Activated naive CD8-positive, alpha-beta T cell treated with anti-CD3 and anti-CD28 coated beads, Interleukin-2, amount 50 U/mL, for 24 hours (primary cell): Measurements from ENCODE around the gene C11orf58.

Source experiments
- ATAC-seq: fragments of 150-1000 bp; cut with Tn5 transposase; one replicate; pipeline ENCODE4 v1.10.0; 2021
- DNase-seq: peaks from one replicate; pipeline ENCODE4 v3.0.0; 2021
- H3K27ac Mint-ChIP-seq: one replicate; pipeline ENCODE4 v1.8.0; 2021; ENCODE audit warnings: mild to moderate bottlenecking, mixed read lengths
- H3K27me3 Mint-ChIP-seq: one replicate; pipeline ENCODE4 v1.8.0; 2021; ENCODE audit warnings: mixed read lengths
- H3K36me3 Mint-ChIP-seq: one replicate; pipeline ENCODE4 v1.8.0; 2021; ENCODE audit warnings: low read depth, mixed read lengths
- H3K4me1 Mint-ChIP-seq: one replicate; pipeline ENCODE4 v1.8.0; 2021; ENCODE audit warnings: mixed read lengths
- H3K4me3 Mint-ChIP-seq: one replicate; pipeline ENCODE4 v1.8.0; 2021; ENCODE audit warnings: mild to moderate bottlenecking, moderate library complexity, mixed read lengths
- H3K9me3 Mint-ChIP-seq: one replicate; pipeline ENCODE4 v1.8.0; 2021; ENCODE audit warnings: mixed read lengths

Gene C11orf58

GRCh38 chr11:16786131-16786530 lies 47.7 kb downstream of the C11orf58 start:
- Mint-ChIP-seq H3K4me1 (peaks cover 4% of the 10 kb centered on the region), H3K9me3 (no peaks in the 10 kb centered on the region), H3K27me3 (no peaks in the 10 kb centered on the region), H3K27ac (no peak overlapping the region), H3K36me3 (no peaks in the 10 kb centered on the region), H3K4me3 (no peak overlapping the region)
- ATAC-seq, result no peak
- DNase-seq, result no peak

- Mint-ChIP-seq H3K4me1 (peaks cover 14% of the 10 kb centered on the region), H3K27me3 (no peaks in the 10 kb centered on the region), H3K36me3 (no peaks in the 10 kb centered on the region), H3K9me3 (no peaks in the 10 kb centered on the region), H3K27ac (no peak overlapping the region), H3K4me3 (no peak overlapping the region)
- ATAC-seq (no peak), DNase-seq (no peak)
Observed at GRCh38 chr11:16787035-16787742, 48.7 kb downstream of the C11orf58 start.

- DNase-seq (peak; percentile 74), ATAC-seq (peak; percentile 52)
- H3K4me3 Mint-ChIP-seq, result no peak overlapping the region
- H3K9me3 Mint-ChIP-seq, result no peaks in the 10 kb centered on the region
- H3K27me3 Mint-ChIP-seq, result no peaks in the 10 kb centered on the region
- no peaks in the 10 kb centered on the region for H3K36me3 Mint-ChIP-seq
- peaks cover 15% of the 10 kb centered on the region for H3K4me1 Mint-ChIP-seq
- no peak overlapping the region for H3K27ac Mint-ChIP-seq
Observed at GRCh38 chr11:16788141-16789062, 50.0 kb downstream of the C11orf58 start.

GRCh38 chr11:16789063-16789420 lies 50.6 kb downstream of the C11orf58 start:
- Mint-ChIP-seq H3K27me3 (no peaks in the 10 kb centered on the region), H3K4me3 (no peak overlapping the region), H3K27ac (no peak overlapping the region), H3K36me3 (no peaks in the 10 kb centered on the region), H3K9me3 (no peaks in the 10 kb centered on the region), H3K4me1 (peaks cover 15% of the 10 kb centered on the region)
- DNase-seq (no peak), ATAC-seq (no peak)

GRCh38 chr11:16789560-16790485 lies 51.4 kb downstream of the C11orf58 start:
- Mint-ChIP-seq H3K27me3 (no peaks in the 10 kb centered on the region), H3K9me3 (no peaks in the 10 kb centered on the region), H3K36me3 (no peaks in the 10 kb centered on the region), H3K4me1 (peaks cover 18% of the 10 kb centered on the region), H3K27ac (no peak overlapping the region), H3K4me3 (no peak overlapping the region)
- ATAC-seq (no peak), DNase-seq (no peak)

GRCh38 chr11:16790486-16791190 lies 52.2 kb downstream of the C11orf58 start:
- Mint-ChIP-seq H3K9me3 (no peaks in the 10 kb centered on the region), H3K27ac (peak overlapping the region; percentile 80), H3K27me3 (no peaks in the 10 kb centered on the region), H3K4me3 (no peak overlapping the region), H3K36me3 (no peaks in the 10 kb centered on the region), H3K4me1 (peaks cover 23% of the 10 kb centered on the region)
- ATAC-seq, result no peak
- no peak for DNase-seq

- Mint-ChIP-seq H3K36me3 (no peaks in the 10 kb centered on the region), H3K4me3 (no peak overlapping the region), H3K9me3 (no peaks in the 10 kb centered on the region), H3K27ac (peak overlapping the region; percentile 80), H3K27me3 (no peaks in the 10 kb centered on the region), H3K4me1 (peaks cover 26% of the 10 kb centered on the region)
- DNase-seq (no peak), ATAC-seq (peak; percentile 67)
Observed at GRCh38 chr11:16791191-16791961, 52.9 kb downstream of the C11orf58 start.

- ATAC-seq (no peak), DNase-seq (no peak)
- H3K36me3 Mint-ChIP-seq, result no peaks in the 10 kb centered on the region
Observed at GRCh38 chr11:16792426-16792825, 54.0 kb downstream of the C11orf58 start.

GRCh38 chr11:16793009-16793408 lies 54.6 kb downstream of the C11orf58 start:
- Mint-ChIP-seq H3K4me1 (peaks cover 30% of the 10 kb centered on the region), H3K9me3 (no peaks in the 10 kb centered on the region), H3K4me3 (no peak overlapping the region), H3K36me3 (no peaks in the 10 kb centered on the region), H3K27me3 (no peaks in the 10 kb centered on the region), H3K27ac (no peak overlapping the region)
- ATAC-seq, result no peak
- no peak for DNase-seq

More at GRCh38 chr11:16792426-16792825, 54.0 kb downstream of the C11orf58 start:
- H3K27me3 Mint-ChIP-seq, result no peaks in the 10 kb centered on the region
- H3K27ac Mint-ChIP-seq, result no peak overlapping the region
- H3K4me3 Mint-ChIP-seq, result no peak overlapping the region
- H3K9me3 Mint-ChIP-seq, result no peaks in the 10 kb centered on the region
- H3K4me1 Mint-ChIP-seq, result peaks cover 26% of the 10 kb centered on the region

GRCh38 chr11:16793511-16793910 lies 55.1 kb downstream of the C11orf58 start:
- H3K4me1 Mint-ChIP-seq, result peaks cover 31% of the 10 kb centered on the region
- DNase-seq (no peak), ATAC-seq (no peak)
- no peak overlapping the region for H3K4me3 Mint-ChIP-seq
- no peaks in the 10 kb centered on the region for H3K9me3 Mint-ChIP-seq
- no peaks in the 10 kb centered on the region for H3K27me3 Mint-ChIP-seq
- H3K36me3 Mint-ChIP-seq, result no peaks in the 10 kb centered on the region
- no peak overlapping the region for H3K27ac Mint-ChIP-seq

GRCh38 chr11:16794047-16794818 lies 55.8 kb downstream of the C11orf58 start:
- H3K9me3 Mint-ChIP-seq, result no peaks in the 10 kb centered on the region
- peaks cover 33% of the 10 kb centered on the region for H3K4me1 Mint-ChIP-seq
- no peak overlapping the region for H3K4me3 Mint-ChIP-seq
- H3K27ac Mint-ChIP-seq, result no peak overlapping the region
- H3K36me3 Mint-ChIP-seq, result no peaks in the 10 kb centered on the region
- no peak for DNase-seq
- ATAC-seq, result no peak
- no peaks in the 10 kb centered on the region for H3K27me3 Mint-ChIP-seq

- Mint-ChIP-seq H3K9me3 (no peaks in the 10 kb centered on the region), H3K27ac (peak overlapping the region; percentile 33), H3K4me3 (no peak overlapping the region), H3K27me3 (no peaks in the 10 kb centered on the region), H3K36me3 (no peaks in the 10 kb centered on the region), H3K4me1 (peaks cover 40% of the 10 kb centered on the region)
- no peak for ATAC-seq
- no peak for DNase-seq
Observed at GRCh38 chr11:16795146-16795545, 56.7 kb downstream of the C11orf58 start.

GRCh38 chr11:16796311-16796710 lies 57.9 kb downstream of the C11orf58 start:
- ATAC-seq, result no peak
- DNase-seq, result no peak
- Mint-ChIP-seq H3K36me3 (no peaks in the 10 kb centered on the region), H3K4me3 (no peak overlapping the region), H3K4me1 (peaks cover 41% of the 10 kb centered on the region), H3K27me3 (no peaks in the 10 kb centered on the region), H3K9me3 (no peaks in the 10 kb centered on the region), H3K27ac (no peak overlapping the region)
